Stimulated activated CD8-positive, alpha-beta memory T cell treated with anti-CD3 and anti-CD28 coated beads, Interleukin-7, amount 100 ng/mL, for 48 hours (primary cell): ENCODE data around the gene MT1X.

Experiments used
- DNase-seq, 2 donors: peaks; one replicate each; pipeline ENCODE4 v3.0.0-alpha.2; 2020; ENCODE audit warnings: low read depth in 1 of 2; ENCODE audit errors: extremely low read depth in 1 of 2

Gene MT1X

GRCh38 chr16:56681939-56682702, at the start of gene MT1X:
Gene MT1X (plus strand): TSS chr16:56682470. CDS start chr16:56682541, 71 bp downstream.
- DNase-seq, result peak; percentile 84 to 87

- no peak for DNase-seq
Measured at GRCh38 chr16:56632848-56633365, 49.4 kb upstream of the MT1X start.

DNA sequence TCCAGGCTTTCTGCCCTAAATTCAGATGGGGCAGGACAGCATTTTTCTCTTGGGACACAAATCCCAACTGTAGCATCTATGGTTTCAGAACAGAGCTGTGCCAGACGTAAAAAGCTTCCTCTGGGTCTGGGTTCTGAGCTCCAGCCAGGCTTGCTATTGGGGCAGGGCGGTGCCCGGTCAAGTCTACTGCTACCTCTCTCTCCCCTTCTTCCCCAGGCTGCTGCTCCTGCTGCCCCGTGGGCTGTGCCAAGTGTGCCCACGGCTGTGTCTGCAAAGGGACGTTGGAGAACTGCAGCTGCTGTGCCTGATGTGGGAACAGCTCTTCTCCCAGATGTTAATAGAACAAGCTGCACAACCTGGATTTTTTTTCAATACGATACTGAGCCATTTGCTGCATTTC, 48.7 kb upstream of the MT1X start:
- no peak for DNase-seq

DNA sequence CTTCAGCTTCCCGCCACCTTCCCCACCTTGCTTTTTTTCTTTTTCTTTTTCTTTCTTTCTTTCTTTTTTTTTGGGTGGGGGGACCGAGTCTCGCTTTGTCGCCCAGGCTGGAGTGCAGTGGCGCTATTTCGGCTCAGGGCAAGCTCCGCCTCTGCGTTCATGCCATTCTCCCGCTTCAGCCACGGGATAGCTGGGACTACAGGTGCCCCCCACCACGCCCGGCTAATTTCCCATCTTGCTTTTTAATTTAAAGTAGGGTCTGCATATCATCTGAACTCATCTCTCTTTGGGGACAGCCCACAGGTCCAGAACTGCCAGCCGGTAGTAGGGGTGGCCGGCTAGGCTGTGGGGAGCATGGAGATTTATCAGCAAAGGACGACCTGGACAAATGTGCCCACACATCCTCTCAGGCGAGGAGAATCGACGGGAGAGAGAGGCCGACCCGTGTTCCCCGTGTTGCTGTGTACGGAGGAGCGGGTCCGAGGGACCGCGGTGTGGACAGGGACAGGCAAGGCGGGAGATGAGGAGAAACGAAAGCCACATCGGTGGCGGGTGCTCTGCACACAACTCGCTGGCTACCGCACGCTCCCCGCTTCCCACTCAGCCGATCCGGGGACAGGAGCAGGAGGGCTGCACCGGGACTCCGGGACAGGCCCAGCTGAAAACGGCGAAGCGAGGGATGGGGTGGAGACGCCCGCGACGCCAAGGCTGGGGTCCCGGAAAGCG, 47.4 kb upstream of the MT1X start:
- DNase-seq, result no peak

DNA sequence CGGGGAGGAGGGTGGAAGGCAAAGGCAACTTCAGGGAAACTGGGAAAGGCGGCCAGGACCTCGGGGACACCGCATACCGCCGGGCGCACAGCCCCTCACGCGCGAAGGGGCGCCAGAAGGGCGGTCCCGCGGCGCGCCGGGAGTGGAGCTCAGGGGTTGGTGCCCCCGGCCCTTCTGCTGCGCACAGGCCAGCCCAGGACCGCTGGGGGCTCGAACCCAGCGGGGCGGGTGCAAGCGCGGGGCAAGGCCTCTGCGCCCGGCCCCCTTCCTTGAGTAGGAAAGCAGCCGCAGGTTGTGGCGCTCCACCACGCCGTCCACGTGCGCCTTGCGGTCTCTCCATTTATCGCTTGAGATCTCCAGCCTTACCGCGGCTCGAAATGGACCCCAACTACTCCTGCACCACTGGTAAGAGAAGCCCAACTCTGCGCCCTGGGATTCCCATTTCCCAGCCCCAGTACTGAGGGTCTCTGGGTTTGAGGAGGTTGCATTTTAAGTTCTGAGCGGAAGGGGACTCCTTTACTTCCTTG, 46.8 kb upstream of the MT1X start:
- no peak for DNase-seq

GRCh38 chr16:56636616-56637413, 45.5 kb upstream of the MT1X start:
- DNase-seq, result no peak

DNA sequence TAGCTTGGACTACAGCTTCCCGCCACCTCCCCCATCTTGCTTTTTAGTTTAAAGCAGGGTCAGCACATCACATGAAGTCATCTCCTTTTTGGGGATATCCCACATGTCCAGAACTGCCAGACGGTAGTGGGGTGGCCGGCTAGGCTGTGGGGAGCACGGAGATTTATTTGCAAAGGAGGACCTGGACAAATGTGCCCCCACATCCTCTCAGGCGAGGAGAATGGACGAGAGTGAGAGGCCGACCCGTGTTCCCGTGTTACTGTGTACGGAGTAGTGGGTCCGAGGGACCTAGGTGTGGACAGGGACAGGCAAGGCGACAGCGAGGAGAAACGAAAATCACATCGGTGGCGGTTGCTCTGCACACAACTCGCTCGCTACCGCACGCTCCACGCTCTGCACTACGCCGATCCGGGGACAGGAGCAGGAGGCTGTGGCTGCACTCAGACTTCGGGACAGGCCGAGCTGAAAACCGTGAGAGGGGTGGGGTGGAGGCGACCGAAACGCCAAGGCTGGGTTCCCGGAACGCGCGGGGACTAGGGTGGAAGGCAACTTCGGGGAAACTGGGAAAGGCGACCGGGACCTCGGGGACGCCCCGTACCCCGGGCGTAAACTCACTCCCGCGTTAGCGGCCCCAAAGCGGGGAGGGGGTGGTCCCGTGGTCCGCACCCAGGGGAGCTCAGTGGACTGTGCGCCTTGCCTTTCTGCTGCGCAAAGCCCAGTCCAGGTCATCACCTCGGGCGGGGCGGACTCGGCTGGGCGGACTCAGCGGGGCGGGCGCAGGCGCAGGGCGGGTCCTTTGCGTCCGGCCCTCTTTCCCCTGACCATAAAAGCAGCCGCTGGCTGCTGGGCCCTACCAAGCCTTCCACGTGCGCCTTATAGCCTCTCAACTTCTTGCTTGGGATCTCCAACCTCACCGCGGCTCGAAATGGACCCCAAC, 44.2 kb upstream of the MT1X start, which contains the start of gene MT1A:
TSS of gene MT1A (plus strand) at position 853 of the 937 bp plus-strand sequence. CDS start at position 926, 73 bp downstream.
- DNase-seq, result no peak

GRCh38 chr16:56639045-56639444, 43.2 kb upstream of the MT1X start:
- no peak for DNase-seq

- DNase-seq, result no peak
Measured at GRCh38 chr16:56640076-56640475, 42.2 kb upstream of the MT1X start.

- no peak for DNase-seq
Measured at GRCh38 chr16:56641166-56641565, 41.1 kb upstream of the MT1X start.

GRCh38 chr16:56643080-56643778, 39.0 kb upstream of the MT1X start:
- DNase-seq, result peak; percentile 68 to 75

DNA sequence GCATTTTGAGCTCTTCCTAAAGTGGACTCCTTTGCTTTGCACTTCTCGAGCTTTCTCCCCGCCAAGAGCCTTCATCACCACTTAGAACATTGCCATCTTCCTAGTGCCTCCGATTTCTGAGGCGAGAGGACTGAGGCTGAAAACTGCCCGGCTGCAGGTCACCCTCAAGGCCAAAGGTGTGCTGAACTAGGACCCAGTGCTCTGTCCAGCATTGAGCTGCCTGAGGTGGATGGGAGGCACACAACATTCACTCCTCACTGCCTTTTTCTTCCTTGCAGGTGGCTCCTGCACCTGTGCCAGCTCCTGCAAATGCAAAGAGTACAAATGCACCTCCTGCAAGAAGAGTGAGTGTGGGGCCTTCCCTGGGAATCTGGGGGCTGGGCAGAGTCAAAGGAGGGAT, 38.4 kb upstream of the MT1X start:
- no peak for DNase-seq

GRCh38 chr16:56645311-56645710, 37.0 kb upstream of the MT1X start:
- no peak for DNase-seq

DNA sequence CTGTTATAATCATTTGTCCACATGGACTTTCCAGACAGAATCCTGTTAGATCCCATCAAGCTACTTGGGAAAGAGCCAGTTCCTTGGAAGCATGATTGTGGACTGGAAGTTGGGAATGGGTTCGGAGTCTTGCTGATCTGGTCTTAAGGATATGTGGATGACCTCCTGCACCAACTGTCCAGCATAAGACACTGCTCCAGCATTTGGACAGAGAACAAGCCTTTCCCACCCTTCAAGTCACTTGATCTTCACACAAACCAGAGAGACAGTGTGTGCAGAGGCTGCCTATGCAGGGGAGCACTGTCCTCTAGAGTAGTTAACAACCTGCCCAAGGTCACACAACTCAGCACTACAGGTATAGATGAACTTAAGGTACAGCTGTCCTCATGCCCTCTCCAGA, 36.4 kb upstream of the MT1X start:
- no peak for DNase-seq

- no peak for DNase-seq
Measured at GRCh38 chr16:56647641-56648431, 34.4 kb upstream of the MT1X start.

- DNase-seq, result no peak
Measured at GRCh38 chr16:56649271-56649670, 33.0 kb upstream of the MT1X start.

GRCh38 chr16:56649820-56650219, 32.5 kb upstream of the MT1X start:
- DNase-seq, result no peak

GRCh38 chr16:56651586-56651985, 30.7 kb upstream of the MT1X start, which contains the start of gene MT1B:
Gene MT1B (plus strand): TSS chr16:56651886. CDS start chr16:56651954, 68 bp downstream.
- no peak for DNase-seq
